T-helper 2 cell treated with Interferon-gamma antibody and Interleukin-4, amounts not matched to agents 100 ng/mL and 5 ng/mL, for 36 hours (primary cell): ENCODE measurements around the gene CMC4. TPM values are rescaled to one million over a fixed set of nuclear protein-coding genes. Genes with fewer than 3 reads are reported as not detected.

Experiments used
- intact Hi-C: fragments of 100-400 bp; cut with micrococcal nuclease; formaldehyde crosslinking; loops from one replicate; pipeline ENCODE4 v1.15.1; 2023
- total RNA-seq: library from RNA; stranded (reverse); gene quantifications from 2 replicates; pipeline ENCODE4 v1.2.3, GENCODE V29; 2022

CMC4 gene, protein sequence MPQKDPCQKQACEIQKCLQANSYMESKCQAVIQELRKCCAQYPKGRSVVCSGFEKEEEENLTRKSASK
- total RNA-seq: 4.8 and 6.3 TPM in 2 replicates

DNA sequence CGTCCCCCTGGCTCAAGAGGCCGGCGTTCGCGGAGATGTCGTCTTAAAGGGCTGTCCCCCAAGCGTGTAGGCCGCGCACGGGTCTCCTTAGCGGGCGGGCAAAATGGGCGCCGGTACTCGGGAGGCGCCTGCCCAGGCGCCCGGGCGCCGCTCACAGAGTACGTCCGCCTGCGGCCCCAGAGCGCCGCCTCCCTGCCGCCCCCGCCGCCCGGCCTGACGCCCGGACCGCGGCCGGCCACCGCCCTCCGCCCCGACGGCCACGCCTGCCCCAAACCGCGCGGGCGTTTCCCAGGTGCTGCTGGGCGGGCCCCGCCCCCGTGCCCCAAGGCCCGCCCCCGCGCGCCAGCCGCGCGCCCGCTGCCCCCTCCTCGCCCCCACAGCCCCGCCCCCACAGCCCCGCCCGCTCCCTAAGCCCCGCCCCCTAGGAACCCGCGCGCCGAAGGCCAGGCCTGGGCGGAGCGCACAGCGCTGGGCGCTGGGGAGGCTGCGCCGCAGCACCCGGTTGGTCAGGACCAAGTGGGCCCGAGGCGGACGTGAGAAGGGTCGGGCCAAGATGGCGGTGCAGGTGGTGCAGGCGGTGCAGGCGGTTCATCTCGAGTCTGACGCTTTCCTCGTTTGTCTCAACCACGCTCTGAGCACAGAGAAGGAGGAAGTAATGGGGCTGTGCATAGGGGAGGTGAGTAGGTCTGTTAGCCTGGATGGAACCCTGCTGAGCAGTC is at the start of gene CMC4, which contains the start of the genes BRCC3 and MTCP1:
Gene CMC4, minus strand, starts transcription at position 162 of the 719 bp plus-strand sequence. CDS start 7,113 bp downstream, outside the sequence.
Gene BRCC3, plus strand, starts transcription at position 534 of the 719 bp plus-strand sequence. Its CDS starts 20 bp downstream, at position 554.
Gene MTCP1, minus strand, starts transcription at position 162 of the 719 bp plus-strand sequence. CDS start 5,126 bp downstream, outside the sequence.
- intact Hi-C loops: loop anchor here (1.0 to 5.0 kb wide), 3 partner anchors 44 to 146 kb away; partner anchors contain the start of gene VBP1

DNA sequence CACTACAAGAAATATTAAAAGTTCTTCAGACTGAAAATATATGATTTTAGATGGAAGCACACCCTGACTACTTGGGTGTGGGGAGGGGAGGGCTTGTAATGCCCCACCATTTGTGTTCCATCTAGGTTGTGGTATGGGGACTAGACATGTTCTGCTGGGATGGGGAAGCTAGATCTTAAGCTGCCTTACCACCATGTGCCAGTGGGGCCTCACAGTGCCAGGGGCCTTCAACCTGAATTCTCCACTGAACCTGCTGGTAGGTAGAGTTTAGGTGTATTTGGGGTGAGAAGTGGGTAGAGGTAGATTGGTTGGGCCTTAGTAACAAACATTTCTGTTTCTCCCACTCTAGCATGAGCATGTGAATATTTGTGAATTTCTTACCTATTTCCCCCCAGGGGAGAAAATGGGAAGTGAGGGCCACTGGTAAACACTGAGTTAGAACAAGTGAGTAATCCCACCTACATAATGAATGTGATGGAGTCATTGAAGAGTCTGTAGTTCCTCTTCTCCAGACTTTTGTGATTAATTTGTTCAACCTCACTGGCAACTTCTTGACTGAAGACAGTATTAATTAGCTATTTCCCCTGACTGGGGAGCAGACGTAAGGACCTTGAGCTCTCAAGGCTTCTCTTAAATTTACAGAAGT is 44.4 kb upstream of the CMC4 start:
- intact Hi-C loops: no loop called here

DNA sequence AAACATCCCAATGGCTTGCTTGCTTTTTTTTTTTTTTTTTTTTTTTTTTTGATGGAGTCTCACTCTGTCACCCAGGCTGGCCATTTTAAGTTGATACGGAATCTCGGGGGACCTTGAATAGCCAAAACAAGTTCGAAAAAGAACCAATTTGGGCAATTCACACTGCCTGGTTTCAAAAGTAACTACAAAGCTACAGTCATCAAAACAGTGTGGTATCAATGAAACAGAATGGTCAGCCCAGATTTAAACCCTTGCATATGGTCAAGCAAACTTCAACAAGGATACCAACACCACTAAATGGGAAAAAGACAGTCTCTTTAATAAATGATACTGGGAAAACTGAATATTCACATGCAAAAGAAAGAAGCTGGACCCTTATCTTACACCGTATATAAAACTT is 42.2 kb upstream of the CMC4 start:
- intact Hi-C loops: no loop called here

DNA sequence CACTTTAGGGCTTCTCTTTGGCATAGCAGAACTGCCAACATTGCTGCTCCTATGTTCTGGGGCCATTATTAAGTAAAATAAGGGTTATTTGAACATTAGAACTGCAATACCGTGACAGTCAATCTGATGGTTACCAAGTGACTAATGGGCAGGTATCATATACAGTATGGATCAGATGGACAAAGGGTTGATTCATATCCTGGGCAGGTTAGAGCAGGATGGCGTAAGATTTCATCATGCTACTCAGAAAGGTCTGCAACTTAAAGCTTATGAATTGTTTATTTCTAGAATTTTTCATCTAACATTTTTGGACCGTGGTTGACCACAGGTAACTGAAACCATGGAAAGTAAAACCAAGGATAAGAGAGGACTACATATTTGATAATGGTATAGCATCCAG is 41.2 kb upstream of the CMC4 start:
- intact Hi-C loops: no loop called here

DNA sequence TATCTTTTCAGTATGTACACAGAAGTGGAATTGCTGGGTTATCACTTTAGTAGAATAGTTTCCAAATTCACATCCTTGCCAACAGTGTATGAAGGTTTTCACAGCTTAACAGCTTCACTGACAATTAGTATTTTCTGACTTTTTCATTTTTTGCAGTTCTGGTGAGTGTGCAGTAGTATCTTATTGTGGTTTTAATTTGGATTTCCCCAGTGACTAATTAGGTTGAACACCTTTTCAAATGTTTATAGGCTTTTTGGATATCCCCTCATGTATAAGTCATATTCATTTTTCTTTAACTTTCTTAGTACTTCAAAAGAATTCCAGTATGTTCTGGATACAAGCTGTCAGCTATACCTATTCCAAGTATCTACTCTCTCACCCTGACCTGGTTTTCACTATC is 37.5 kb upstream of the CMC4 start:
- intact Hi-C loops: no loop called here

DNA sequence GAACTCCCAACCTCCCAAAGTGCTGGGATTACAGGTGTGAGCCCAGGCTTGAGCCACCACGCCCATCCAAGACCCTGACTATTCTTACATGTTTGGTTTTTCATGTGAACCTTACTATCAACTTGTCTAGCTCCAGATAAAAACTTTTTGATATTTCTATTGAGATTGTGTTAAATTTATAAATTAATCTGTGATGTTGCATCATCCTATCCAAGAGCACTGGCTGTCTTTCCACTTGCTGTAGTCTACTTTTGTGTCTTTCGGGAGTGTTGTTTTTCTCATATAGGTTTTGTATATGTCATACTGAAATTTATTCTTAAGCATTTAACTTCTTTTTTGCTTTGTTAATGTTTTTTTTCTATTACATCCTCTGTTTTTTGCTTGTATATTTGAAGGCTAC is 35.0 kb upstream of the CMC4 start:
- intact Hi-C loops: no loop called here

DNA sequence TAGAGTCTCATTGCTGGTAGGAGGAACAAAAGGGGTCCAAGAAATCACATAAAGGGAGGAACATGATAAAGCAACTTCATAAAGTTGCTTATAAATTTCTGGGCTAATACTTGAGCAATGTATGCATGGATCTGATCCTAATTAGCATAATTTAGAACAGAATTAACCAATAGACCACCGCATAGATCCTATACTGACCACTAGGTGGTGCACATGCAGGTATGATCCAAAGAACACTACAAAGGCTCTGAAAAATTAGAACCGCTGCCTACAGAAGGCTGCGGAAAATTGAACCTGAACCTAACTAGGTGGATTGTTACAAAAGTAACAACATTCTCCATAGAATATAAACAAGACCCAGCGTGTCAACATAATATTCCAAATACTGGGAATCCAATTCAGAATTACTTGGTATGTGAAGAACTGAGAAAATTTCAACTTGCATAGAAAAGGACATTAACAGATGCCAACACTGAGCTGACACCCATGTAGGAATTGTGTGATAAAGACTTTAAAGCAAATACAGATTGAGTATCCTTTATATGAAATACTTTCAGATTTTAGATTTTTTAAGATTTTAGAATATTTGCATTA is 23.6 kb upstream of the CMC4 start:
- intact Hi-C loops: loop anchor here (5.0 kb wide), 1 partner anchor 123 kb away; the partner anchor contains the start of gene VBP1

DNA sequence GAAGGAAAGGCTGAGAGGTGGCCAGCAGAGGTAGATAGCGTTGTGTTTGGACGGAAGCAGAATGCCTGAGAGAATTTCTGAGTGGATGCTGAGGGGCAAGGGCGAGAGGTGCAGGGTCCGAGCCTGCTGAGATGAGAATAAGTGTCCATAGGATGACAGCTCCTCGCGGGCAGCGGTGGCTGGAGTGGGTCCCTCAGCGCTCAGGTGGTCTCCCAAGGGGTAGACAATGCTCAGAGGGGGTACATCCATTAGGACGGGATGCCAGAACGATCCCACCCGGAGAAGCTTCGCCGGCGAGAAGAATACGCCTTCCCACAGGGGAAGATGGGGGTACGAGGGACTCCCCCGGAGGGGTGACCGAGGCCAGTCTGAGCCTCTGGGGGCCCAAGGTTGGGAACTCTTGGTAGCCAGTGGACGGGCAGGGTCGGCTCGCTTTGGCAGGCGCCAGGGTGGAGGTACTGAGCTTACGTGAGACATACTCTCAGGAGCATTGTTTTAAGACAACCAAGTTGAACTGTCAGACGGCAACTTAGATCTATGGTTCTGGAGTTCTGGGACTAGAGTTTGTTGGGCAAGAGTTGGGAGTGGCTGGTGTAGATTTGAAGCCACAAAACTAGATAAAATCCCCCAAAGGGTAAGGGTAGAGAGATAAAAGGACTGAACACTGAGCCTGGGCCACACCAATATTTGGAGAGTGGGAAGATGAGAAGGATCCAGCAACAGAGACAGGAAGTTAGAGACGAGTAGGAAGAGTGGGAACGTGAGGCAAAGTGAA is 16.2 kb upstream of the CMC4 start:
- intact Hi-C loops: no loop called here

DNA sequence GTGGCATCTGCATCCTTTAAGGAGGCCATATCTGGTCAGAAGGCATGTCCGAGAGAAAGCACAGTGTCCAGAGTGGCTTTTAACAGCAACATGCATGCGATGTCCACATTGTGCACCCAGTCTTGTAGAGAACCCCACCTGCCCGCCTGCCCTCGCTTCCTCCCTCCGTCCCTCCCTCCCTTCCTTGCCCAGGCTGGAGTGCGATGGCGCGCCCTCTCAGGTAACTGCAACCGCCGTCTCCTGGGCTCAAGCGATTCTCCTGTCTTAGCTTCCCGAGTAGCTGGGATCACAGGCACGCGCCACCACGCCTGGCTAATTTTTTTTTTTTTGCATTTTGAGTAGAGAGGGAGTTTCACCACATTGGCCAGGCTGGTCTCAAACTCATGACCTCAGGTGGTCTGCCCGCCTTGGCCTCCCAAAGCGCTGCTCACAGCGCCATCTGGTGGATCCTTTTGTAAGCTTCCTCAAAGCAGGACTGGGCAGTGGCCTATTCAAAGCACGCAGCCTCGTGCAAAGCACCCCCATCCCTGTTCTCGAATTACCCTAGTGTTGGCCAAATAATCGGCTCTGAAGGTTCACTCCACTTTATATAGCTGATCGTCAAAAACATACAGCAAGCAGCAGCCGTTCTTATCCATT is 15.4 kb upstream of the CMC4 start:
- intact Hi-C loops: no loop called here

DNA sequence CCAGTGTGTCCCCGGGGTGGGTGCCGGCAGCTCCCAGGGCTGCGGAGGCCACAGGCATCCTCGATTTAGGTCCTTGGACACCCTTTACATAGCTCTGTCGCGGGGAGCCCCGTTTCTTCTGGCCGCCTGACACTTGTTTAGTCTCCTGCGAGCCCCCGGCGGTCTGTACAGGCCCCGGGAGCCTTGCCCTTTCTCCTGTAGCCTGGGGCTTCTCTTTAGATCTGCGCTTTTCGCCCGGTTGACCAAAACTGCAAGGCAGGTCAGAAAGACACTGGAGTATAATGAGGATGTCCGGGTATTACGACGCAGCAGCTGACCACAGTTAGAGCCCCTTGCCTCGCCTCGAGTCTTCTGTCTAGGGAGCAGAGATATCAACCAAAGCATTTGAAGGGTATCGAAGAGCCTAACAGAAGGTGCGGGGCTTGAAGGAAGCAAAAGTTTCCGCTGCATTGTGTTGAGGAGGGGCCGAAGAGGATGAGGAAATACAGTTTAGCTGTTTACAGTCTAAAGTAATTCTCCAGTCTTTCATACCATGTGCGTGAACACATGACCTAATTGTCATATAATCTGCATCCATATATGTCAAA is 851 bp upstream of the CMC4 start:
- intact Hi-C loops: loop anchor here (1.0 to 5.0 kb wide), 3 partner anchors 44 to 145 kb away; partner anchors contain the start of gene VBP1

DNA sequence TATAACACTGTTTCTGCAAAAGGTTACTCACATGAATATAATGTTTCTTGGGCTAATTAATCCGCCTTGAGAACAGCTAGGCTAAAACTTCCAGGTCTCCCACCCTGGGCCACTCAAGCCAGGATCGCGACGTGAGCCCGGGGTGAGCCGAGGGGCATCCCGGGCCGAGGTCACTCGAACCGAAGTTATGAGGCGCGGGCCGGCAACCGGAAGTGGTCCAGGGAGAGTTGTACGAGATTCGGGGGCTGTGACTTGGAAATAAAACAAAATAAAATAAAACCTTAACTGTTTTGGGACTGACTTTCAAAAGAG is 317 bp downstream of the CMC4 start:
- intact Hi-C loops: loop anchor here (2.0 to 5.0 kb wide), 2 partner anchors 88 to 146 kb away; partner anchors contain the start of gene VBP1

DNA sequence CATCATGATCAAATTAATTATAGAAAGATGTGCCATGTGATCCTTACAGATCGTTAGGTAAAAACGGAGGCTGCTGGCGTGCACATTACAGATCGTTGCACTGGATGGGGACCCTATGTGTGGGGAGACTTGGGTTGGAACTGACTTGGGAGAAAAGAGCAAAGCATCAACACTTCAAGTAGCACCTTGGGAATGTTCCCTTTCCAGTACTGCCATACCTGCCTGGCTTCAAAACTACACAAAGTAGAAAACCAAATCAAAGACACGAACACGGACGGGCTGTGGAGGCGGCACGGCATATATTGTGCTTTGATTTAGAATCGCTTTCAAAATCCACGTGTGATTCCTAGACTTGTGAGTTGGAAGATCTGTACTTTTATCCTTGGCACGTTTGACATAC is 898 bp downstream of the CMC4 start:
- intact Hi-C loops: loop anchor here (2.0 to 5.0 kb wide), 2 partner anchors 88 to 147 kb away; partner anchors contain the start of gene VBP1

DNA sequence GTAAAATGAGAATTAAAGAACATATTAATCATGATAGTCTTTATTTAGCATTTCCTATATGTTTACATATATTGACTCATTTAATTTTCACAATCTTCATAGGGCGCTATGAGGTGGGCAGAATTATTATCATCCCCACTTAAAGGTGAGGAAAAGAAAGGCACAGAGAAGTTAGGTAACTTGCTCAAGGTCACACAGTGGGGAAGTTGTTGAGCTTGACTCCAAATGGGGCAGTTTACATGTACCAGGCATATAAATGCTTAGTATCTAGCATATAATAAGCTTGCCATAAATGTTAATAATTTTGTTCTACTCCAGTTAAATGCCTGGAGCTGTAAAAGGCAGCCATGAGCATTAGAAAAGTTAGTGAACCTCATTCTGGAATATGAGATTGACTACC is 1.5 kb downstream of the CMC4 start:
- intact Hi-C loops: no loop called here

DNA sequence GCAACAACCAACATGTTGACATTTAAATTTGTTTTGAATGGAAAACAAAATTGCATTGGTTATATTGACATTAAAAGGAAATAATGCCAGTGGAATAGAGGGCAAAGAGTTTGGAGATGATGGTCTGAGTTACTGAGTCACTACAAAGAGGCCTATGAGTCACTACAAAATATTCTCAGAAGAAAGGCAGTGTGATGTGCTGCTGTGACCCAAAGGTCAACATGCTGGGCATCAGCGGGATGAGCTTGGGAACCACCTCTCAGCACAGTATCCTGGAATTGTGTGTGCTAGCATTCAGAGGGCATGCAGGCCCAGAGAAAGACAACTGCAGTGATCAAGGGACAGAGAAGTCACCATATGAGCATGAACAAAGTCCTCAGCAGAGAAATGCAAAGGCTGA is 2.8 kb downstream of the CMC4 start:
- intact Hi-C loops: no loop called here

DNA sequence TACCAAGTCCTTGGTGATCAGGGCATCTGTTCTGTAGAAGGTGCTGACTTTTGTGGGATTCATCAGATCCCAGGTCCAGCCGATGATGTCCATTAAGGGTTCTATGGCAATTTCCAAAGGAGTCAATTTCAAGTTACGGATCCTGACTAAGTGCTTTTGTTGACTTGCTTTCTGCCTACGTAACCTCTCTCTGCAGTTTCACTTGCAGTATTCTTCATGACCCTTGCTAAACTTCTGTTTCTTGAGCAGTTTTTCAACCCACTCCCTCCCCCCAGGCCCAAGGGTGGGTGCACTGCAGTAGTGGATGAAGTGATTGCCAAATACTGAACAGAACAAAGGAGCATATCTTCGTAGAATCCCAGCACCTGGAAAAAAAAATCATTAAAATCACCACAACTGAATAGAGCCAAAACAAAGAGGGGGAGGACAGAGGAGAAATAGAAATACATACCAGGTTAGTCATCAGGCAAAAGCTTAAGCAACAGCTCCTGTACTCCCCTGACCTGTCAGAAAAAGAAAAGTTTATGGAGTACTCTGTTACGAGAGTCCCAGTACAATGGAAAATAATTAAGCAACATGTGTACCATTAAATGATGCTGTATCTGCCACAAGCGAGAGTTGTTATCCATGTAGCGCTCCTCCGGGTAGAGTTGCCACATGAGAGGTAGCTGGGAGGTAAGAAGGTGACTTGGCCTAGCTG is 5.8 kb downstream of the CMC4 start:
- intact Hi-C loops: no loop called here

DNA sequence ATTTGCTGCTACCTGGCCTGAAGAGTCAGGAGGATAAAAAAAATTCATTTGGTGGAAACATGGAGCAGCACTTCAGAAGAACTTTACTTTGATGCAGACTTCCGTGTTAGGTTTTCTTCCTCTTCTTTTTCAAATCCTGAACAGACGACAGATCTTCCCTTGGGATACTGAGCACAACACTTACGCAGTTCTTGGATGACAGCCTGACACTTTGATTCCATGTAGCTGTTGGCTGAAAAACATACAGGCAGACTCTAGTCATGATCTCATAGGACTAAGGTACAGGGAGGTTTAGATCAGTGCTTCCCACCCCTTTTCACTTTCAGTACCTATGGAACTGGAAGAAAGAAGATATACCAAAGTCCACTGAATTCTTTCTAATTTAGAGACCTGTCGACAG is 9.2 kb downstream of the CMC4 start:
- intact Hi-C loops: no loop called here

DNA sequence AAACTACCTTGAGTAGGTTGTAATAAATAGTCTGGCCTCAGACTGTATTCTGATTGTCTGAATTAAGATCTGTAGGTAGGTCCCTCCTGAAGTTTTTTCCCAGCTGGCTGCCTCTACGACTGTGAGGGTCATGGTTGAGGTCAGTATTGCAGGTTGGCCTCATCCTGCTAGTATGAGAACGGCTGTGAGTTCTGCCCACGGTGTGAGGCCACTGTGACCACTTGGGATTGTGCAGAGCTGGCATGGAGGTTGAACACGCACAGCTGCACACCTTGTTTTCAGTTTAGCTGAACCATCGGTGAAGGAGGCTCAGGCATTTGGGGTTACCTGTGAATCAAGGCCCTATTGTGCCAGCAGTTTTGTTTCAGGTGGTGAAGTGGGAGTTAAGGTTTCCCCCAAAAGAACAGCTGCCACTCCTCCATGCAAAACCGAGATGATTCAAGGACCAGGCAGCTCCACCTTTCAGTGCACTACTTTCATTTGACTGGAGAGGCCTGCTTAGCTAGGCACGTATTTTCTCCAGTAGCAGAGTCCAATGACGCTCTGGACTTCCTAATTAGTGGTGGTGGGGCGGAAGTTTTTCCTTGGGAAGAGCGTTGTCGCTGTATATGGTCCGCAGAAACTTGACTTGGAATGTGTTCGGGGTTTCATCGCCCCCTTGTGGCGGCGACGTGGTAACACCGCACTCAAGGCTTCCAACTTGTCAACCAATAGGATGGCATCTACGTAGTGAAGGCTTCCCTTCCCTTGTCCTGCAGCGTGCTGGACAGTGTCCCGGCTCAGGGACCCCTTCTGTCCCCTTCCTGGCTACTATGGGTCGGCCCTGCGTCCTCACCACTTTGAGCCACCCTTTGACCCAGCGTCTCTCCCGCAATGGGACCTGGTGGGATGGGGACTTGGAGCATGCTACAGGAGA is 13.8 kb downstream of the CMC4 start:
- intact Hi-C loops: loop anchor here (1.0 to 2.0 kb wide), 3 partner anchors 30 to 138 kb away; partner anchors contain the start of gene FUNDC2

DNA sequence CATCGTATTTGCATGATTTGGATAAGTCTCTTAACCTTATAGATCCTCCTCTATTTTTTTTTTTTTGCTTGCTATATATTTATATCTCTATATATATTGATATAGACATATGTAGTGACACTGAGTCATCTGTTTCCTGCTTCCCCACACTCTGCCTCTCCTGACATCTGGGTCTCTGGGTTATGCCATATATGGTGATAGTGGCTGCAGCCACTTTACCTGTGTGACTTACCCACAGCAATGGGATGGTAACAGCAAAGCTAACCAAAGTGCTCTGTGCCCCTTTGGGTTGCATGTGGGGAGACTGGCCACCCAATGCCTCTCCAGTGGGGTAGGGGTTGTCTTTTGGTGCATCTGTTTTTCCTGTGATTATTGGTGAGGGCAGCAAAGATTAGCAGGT is 14.5 kb downstream of the CMC4 start:
- intact Hi-C loops: loop anchor here (2.0 kb wide), 2 partner anchors 30 to 138 kb away; partner anchors contain the start of gene FUNDC2
